ENCODE data around the gene DIAPH3.
"Not testable (repeated sequence)": the region's sequence is repeated elsewhere in the genome, so short reads cannot be mapped to it uniquely, and the experiment has no call there.

The DIAPH3 gene

DNA sequence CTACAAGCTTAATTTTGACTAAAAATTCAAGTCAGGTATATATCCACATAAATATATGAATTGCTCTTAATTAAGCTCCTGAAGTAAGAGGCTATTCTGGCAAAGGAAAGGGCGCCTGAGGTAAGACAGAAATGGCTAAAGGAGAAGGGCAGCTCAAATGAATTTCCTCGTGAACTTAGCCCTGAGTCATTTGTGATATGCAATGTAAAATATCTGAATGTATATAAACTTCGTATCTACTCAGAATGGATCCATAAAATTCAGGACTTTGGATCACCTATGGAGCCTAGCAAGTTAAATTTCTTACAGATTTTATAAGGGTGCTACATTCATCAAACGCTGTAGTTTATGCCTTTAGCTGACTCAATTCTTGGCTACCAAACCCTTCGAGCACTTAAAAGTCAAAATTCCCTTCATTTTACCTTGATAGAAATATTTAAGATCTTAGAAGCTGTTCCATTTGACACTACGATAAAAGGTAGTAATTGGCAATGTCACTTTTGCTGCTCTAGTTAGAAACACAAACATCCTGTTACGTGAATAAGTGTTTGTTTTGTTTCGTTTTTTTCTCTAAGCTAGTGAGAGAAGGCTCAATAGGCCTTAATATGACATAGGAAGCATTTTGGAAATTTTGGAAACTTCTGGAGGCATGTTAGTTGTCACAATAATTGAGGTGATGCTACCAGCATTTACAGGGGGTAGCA, 69.2 kb downstream of the DIAPH3 start:
- no peak for DNase-seq

DNA sequence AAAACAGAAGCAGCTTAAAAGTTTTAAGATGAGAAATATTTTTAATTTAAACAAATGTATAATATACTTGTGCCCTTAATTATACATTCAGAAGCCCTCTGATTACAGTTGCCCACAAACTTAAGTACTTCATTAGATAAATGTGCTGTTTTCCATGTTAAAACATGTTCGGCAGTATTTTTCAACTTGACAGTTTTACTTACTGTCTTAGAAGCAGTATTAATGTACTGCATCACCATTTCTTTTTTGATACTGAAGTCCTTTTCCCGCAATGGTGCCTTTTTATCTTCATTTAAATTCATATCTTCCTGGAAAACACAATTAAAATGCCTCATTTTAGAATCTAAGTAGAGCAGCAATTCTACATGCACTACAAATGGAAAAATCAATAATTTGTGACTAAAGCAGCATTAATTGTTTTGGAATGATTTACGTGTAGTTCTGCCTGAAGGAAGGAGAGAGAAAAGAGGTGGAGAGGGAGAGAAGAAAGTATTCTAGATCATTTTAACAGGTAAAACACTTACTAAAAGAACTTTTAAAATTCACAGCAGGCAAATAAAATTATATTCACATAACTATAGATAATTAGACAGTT, 70.2 kb downstream of the DIAPH3 start:
- DNase-seq = no peak

DNA sequence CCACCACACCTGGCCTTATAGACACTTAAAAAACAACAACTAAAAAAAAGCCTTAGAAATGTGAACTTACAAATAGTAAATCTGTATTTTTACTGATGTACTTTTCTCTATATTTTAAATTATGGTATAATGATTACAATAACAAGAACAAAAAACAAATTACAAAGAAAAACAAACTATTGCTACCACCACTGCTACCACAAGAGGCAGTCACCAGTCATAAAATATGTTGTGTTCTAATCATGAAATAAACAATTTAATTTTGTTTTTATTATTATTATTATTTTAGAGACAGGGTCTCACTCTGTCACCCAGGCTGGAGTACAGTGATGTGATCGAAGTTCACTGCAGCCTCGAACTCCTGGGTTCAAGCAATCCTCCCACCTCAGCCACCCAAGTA, 72.2 kb downstream of the DIAPH3 start:
- DNase-seq = no peak

DNA sequence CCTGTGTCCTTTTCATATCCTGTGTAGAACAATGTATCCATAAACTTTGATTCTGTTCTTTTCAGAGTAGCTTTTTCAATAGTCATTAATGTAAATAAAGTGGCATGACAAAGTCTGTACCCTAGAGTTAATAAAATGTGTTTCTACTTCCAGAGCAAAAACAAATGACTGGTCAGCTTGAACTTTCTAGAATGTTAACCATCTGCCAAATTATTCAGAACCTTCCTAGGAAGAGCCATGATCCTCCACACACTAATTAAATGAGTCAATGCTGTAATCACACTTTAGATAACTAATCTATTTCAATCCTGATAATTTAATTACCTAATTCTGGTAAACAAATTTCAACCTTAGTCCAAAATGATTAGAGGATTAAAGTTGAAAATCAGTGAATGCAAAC, 73.2 kb downstream of the DIAPH3 start:
- no peak for DNase-seq

DNA sequence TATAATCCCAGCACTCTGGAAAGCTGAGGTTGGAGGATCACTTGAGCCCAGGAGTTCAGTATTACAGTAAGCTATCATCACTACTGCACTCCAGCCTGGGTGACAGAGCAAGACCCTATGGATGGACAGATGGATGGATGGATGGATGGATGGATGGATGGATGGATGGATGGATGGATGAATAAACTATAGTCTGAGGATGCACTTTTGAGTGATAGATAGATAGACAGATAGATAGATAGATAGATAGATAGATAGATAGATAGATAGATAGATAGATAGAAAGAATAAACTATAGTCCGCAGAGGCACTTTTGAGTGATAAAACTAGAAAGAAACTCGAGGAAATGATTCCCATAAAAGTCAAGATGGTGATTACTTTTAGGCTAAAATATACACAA, 79.9 kb downstream of the DIAPH3 start:
- not testable (repeated sequence) for DNase-seq

DNA sequence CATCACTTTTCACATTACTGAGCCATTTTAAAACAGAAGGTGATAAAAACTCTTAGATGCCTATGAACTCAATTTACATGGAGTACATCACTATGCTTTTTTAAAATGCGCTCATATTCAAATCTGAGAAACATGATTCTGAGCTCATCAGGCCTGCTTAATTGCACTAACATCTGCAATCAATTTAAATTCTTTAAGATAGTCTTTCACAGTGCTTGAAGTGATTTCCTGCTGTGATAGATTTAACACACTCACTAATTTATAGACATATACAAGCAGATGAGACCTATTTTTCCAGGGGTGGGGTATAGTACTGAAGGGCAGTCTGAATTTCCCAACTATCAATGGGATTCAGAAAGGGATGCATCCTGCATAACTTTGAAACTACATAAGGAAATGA, 82.9 kb downstream of the DIAPH3 start:
- DNase-seq = no peak

DNA sequence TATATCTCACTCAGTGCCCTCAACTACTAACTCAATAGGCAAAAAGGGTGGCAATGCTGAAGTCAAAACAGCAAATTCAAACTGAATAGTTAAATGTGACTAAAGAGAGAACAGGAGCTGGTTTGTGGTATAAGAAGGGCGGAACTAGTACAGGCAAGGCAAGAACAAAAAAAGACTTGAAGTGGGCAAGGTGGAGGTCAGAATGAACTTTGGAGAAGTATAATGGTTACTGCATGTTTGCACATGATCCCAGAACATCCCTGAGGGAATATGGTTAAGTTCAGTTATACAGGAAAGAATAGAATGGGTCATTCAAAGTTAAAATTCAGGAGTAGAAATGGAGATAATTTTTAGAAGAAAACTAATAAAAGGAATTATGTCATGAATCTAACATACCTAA, 85.5 kb downstream of the DIAPH3 start:
- no peak for DNase-seq

DNA sequence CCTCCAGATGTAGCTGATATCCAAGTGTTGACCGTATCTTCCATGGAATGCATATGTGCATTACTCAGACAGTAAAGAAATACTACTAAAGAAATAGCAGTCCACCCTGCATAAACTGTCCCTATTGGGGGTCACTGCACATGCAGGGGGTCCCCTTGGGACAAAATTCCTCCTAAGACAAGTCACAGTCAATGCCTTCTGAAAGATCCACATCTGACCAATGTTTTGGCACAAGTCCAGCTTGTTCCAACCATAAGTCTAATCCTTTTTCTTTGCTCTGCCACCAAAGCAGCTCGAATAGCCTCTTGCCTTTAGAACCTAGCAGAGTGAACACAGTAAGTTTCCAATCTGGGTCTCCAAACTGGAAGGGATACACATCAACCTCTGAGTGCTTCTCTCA, 87.9 kb downstream of the DIAPH3 start:
- DNase-seq = no peak

DNA sequence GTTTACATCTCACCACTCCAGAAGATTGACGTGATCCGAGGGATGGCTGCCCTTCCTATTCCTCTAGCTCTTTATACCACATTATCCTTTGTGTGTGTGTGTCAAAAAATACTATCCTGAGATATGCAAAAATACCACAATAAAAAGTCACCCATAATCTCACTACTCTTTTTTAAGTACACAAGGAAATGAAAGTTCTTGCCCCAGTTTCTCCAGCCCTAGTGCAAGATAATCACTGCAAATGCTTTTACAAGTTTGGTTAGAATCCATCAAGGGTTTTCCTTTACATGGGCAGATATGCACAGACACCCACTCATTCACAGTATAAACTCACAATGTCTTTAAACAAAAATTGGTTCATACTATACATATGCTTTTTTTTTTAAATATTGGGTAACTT, 89.3 kb downstream of the DIAPH3 start:
- DNase-seq = no peak

DNA sequence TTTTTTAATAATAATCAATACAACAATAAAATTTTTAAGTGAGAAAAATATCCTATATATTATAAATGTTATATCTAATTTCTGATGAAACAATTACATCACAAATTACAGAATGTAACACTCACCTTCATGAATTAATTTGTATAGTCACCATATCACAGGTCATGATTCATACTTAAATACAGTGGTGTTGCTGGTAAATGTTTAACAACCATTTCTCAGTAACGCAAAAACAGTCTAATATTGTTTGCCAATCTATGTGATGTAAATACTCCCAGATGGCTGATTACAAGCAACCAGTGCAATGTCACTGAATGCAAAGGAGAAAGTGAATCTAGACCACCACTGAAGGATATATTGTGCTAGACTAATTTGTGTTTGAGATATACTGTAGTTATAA, 97.5 kb downstream of the DIAPH3 start:
- no peak for DNase-seq

DNA sequence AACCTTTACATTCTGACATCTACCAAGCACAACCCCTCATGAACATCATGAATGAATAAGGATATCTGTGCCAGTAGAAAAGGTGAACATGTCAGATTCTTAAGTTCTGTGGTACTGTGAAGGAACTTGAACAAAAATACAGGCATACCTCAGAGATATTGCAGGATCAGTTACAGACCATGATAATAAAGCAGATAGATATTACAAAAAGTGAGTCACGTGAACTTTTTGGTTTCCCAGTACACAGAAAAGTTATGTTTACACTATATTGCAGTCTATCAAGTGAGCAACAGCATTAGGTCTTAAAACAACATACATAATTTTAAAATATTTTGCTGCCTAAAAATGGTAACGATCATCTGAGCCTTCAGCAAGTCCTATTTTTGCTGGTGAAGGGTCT, 101.2 kb downstream of the DIAPH3 start:
- DNase-seq = no peak

DNA sequence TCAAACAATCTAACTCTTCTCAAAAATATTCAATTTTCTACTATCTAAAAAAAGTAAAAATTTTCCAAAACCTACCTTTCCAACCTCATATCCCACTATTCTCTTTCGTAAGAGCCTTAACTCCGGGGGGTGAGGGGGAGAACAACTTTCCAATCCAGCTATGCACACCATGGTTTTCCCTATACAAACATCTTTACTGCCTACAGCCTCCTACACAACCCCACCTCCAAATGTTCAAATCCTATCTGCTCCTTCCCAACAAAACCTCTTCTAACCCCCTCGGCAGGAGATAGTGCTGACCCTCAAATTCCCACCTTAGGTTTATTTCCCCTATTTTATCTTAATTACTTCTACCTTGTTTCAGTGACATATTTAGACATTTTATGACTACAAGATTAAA, 102.0 kb downstream of the DIAPH3 start:
- DNase-seq = no peak

DNA sequence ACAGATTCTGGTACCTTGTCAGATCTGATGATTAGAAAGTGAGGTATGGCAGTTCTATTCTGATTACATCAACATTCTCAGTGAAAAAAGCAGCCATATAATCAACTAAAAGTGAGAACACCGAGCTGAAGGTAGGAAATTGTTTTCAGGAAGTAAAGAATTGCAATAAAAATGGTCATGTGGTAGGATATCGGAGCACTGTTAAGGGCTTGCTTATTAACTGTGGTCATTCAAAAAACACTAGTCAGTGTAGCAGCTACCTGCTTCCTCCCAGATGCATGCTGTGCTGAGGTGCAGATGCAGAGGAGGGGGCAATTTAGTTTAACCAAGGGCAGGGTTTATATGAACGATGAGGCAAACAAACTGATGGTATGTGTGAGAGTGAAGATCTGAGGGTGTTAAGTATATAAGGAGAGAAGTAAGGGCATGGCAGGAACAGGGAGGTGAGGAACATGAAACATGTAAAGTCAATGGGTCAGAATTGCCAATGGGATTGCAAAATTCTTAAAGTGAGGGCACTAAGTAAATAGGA, 111.9 kb downstream of the DIAPH3 start:
- DNase-seq = no peak

DNA sequence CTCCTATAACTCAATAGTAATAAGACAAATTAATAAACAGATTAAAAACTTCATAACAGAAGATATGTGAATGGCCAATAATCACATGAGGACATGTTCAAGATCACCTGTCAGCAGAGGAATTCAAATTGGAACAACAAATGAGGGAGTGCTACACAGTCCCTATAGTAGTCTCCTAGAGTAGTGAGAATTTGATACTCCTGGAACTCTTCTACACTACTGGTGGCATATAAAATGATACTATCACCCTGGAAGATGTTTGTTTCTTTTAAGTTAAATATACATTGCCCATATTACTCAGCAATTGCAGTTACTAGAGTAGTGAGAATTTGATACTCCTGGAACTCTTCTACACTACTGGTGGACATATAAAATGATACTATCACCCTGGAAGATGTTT, 115.4 kb downstream of the DIAPH3 start:
- DNase-seq = not testable (repeated sequence)

DNA sequence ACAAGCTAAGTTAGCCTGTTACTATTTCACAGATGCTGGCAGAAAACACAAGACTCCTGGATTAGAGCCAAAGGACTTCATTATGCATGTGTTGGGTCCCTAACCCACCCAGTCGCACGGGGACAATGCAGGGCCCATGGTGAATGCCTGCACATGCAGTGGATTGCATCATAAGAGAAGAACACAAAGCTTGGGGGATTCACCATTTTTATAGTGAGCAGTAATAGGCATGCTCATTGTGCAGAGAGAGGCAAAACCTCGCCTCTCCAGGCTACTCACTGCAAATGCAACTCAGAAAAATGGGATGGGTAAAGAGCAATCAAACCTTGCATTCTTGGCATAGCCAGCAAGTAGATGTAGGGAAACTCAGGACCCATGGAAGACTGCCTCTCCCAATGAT, 115.8 kb downstream of the DIAPH3 start:
- no peak for DNase-seq

DNA sequence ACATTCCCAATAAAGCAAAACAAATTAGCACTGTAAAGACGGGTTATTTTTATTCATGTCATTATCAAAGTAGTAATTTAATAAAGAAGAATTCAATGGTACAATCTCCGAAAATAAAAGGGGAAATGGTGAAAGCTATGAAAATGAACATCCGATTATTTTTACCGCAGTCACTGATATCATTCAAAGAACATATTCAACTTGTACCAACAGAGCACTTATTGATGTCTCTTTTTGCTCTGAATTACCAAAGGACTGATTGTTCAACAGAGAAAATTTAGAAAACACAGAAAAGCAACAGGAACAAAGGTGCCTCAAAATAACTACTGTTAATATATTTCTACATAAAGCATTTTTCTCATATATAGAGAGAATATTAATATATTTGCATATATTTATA, 119.4 kb downstream of the DIAPH3 start:
- no peak for DNase-seq

DNA sequence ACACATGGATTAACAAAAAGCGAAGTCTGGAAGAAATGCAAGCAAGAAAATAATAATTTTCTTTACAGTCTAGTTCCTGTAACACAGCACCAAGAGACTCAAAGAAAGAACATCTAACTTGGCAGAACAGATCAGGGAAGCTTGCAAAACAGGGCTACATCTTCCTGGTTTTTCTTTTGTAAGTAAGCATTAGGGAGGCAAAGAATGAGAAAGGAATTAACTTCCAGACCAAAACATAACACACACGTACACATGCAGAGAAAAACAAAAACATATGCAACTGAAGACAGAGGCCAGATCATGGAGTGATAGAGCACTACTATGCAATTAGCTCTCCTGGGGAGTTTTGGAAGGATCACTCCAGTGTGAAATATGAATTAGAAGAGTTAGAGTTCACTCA, 120.5 kb downstream of the DIAPH3 start:
- no peak for DNase-seq

DNA sequence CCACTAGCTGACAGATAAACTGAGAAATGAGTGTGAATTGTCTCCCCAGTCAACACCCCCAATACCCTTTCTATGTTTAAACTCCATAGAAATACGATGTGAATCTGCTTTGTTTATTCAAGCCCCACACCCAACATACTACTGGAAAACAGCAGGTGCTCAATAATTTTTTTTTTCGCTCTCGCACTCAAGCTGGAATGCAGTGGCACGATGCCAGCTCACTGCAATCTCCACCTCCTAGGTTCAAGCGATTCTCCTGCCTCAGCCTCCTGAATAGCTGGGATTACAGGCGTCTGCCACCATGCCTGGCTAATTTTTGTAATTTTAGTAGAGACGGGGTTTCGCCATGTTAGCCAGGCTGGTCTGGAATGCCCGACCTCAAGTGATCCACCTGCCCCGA, 123.1 kb downstream of the DIAPH3 start:
- DNase-seq = not testable (repeated sequence)

DNA sequence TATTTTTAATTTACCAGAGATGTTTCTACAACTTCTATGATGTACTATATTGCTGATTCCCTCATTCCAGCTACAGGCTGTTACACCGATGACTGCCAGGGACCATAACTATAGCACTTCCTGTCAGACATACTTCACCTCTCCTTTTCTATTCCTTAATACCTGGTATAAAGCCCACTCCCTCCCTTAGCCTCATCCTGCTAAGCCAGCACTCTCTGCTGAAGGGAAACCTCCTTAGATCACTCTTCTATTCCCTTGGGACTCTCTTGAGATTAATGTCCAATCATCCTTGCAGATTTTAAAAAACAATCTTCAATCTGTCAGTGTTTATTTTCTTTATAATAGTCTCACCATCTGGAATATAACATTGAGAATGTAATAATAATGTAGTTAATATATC, 127.9 kb downstream of the DIAPH3 start:
- no peak for DNase-seq

DNA sequence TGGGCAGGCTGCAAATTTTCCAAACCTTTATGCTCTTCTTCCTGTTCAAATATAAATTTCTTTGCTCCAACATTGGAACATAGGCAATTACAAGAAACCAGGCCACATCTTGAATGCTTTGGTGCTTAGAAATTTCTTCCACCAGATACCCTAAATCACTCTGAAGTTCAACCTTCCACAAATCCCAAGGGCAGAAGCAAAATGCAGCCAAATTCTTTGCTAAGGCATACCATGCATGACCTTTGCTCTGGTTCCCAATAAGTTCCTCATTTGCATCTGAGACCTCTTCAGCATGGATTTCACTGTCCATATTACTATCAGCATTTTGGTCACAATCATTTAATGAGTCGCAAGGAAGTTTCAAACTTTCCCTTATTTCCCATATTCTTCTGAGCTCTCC, 130.9 kb downstream of the DIAPH3 start:
- no peak for DNase-seq

DNA sequence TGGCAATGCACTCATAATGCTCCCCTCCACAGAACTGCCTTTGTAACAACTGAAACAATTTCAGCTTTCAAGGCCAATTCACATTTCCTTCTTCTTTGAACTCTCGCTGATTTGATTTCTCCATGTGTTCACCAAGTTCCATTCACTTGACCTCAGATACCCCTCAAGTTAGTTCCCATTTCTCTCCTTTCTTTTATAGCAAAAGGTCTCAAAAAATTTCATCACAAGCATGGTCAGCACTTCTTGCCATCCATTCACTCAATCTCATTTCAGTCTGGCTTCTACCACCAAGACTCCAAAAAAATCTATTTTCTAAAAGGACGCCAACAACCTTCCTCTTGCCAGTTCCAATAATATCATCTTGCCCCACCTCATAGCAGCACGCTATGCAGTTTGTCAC, 135.7 kb downstream of the DIAPH3 start:
- DNase-seq = no peak

DNA sequence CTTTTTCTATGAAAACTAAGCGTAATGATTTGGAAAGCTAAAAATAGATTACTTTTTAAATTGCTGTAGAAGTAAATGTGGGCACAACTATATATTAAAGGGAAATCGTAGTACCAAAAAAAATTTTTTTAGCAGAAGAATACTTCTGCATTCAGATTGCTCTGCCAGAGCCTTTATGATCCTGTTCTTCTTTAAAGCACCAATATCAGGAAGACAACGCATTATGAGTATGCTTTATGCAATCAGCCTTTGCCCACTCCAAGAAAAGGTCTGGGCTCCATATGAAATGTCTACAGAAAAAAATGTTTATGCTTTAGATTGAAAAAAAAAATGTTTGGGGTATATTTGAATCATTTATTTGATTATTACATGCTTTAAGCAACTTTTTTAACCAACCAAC, 137.4 kb downstream of the DIAPH3 start:
- no peak for DNase-seq

DNA sequence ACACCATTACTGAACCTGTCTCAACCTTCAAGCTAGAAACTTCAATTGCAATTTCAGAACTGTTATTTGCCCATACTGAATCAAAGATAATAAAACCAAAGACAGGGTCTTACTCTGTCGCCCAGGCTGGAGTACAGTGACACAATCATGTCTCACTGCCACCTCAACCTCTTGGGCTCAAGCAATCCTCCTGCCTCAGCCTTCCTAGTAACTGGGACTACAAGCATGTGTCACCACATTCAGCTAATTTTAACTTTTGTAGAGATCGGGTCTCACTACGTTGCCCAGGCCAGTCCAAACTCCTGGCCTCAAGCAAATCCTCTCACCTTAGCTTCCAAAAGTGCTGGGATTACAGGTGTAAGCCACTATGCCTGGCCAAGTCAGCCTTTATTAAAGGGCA, 143.4 kb downstream of the DIAPH3 start:
- DNase-seq = no peak

DNA sequence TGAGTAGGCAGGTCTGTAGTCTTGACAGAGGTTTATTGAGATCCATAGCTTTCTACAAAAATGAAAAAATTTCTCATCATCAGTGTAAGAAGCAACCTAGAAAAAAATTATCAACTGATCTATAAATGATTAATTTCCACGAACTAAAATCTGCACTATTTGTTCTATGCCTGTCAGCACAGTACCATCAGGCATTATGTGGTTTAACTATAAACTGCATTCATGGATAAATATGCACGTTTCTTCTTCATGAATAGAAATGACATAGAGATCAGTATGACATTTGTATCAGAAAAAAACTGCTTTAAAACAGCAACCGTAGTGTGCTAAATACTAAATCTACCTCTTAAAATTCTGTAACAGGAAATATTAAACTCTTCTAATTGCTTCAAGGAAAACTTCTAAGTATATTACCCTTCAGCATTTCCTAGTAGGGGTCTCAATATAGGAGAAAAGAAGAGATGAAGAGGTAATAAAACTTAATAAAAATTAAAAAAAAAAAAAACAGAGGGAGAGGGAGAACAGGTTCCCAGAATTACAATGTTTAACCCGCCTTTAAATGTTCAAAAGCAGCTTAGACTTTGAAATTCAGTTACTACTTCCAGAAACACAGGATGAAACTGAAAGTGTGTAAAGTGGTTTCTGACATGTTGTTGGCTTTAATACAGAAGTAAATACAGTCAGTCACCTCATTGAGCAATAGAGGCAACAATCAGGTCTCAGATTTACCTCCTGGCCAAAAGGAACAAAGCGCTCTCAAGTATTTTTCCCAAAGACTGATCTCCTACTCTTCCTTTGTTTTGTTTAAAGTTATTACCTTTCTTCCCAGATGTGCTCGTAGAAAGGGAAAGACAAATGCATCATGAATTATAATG, 144.4 kb downstream of the DIAPH3 start:
- DNase-seq = no peak
